Chondrocyte (in vitro differentiated cells): ENCODE measurements around the gene TLCD1. TPM values are rescaled to one million over a fixed set of nuclear protein-coding genes. Genes with fewer than 3 reads are reported as not detected.

Experiments used
- DNase-seq: peaks from one replicate; pipeline ENCODE4 v3.0.0; 2021; ENCODE audit warnings: mixed read lengths, low spot score
- H3K27ac Mint-ChIP-seq: one replicate; pipeline ENCODE4 v1.8.0; 2021; ENCODE audit warnings: mild to moderate bottlenecking, moderate library complexity, mixed read lengths; ENCODE audit not compliant: unreplicated experiment
- H3K27me3 Mint-ChIP-seq: 2 replicates; pipeline ENCODE4 v1.8.0; 2021; ENCODE audit warnings: low read depth, mixed read lengths
- H3K36me3 Mint-ChIP-seq: 2 replicates; pipeline ENCODE4 v1.8.0; 2021; ENCODE audit warnings: low read depth, mixed read lengths
- H3K4me1 Mint-ChIP-seq: 2 replicates; pipeline ENCODE4 v1.8.0; 2021; ENCODE audit warnings: low read depth, mild to moderate bottlenecking, mixed read lengths
- H3K4me3 Mint-ChIP-seq: one replicate; pipeline ENCODE4 v1.8.0; 2021; ENCODE audit warnings: mild to moderate bottlenecking, moderate library complexity, mixed read lengths; ENCODE audit not compliant: unreplicated experiment
- H3K9me3 Mint-ChIP-seq: 2 replicates; pipeline ENCODE4 v1.8.0; 2021; ENCODE audit warnings: low read depth, mixed read lengths
- total RNA-seq: library from RNA; stranded (reverse); gene quantifications from 3 replicates; pipeline ENCODE4 v1.2.1, GENCODE V29; 2021
- TF ChIP-seq, protein P1 (sequence below): fragments of 200-600 bp; sonication (generic); IDR thresholded peaks from 2 replicates; pipeline ENCODE4 v1.5.0; 2021; ENCODE audit warnings: antibody characterized with exemption, mild to moderate bottlenecking, moderate library complexity

Gene TLCD1
- total RNA-seq, 1 donor from 2014 or later = 12.9 TPM

DNA sequence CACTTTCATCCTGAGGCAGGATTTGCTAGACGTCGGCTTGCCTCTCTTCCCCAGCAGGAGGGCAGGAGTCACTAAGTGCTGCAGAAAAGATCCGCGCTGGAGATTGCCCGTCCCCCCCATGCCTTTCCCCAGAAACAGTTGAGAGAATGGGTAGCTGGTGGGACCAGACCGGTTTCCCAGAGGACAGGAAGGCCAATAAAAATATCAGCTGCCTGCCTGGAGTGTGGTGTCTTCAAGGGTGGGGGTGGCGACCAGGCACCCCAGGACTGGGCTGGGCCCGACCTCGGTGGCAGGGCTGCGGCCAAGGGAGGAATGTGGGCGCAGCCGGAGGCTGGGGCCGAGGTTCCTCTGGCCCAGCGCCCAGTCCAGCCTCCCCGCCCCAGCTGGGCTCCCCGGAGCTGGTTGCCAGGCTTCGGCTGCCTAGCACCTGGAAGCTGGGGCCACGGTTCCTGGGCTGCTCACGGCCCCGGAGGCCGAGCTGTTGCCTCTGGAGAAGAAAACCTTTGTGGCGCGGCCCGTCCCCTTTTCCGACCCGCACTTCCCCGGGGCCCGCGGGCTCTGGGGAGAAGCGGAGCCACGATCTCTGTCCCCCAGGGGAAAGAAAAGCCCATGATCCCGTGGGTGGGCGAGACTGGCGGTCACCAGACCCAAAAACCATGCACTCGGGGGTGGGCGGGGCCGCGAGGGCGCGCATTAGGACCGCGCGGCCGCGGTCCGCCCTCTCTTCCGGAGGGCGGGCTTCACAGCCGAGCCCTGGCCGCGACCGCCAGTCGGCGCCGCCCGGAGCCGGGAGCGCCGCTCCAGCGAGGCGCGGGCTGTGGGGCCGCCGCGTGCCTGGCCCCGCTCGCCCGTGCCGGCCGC is 17.4 kb upstream of the TLCD1 start, which contains the start of gene TRAF4:
Gene TRAF4, plus strand, starts transcription at position 769 of the 861 bp plus-strand sequence. CDS start 102 bp downstream, outside the sequence.
- Mint-ChIP-seq H3K4me3 (peak within 1 kb of the TSS; percentile 89), H3K4me1 (peaks cover 27% of the 10 kb centered on the region)

DNA sequence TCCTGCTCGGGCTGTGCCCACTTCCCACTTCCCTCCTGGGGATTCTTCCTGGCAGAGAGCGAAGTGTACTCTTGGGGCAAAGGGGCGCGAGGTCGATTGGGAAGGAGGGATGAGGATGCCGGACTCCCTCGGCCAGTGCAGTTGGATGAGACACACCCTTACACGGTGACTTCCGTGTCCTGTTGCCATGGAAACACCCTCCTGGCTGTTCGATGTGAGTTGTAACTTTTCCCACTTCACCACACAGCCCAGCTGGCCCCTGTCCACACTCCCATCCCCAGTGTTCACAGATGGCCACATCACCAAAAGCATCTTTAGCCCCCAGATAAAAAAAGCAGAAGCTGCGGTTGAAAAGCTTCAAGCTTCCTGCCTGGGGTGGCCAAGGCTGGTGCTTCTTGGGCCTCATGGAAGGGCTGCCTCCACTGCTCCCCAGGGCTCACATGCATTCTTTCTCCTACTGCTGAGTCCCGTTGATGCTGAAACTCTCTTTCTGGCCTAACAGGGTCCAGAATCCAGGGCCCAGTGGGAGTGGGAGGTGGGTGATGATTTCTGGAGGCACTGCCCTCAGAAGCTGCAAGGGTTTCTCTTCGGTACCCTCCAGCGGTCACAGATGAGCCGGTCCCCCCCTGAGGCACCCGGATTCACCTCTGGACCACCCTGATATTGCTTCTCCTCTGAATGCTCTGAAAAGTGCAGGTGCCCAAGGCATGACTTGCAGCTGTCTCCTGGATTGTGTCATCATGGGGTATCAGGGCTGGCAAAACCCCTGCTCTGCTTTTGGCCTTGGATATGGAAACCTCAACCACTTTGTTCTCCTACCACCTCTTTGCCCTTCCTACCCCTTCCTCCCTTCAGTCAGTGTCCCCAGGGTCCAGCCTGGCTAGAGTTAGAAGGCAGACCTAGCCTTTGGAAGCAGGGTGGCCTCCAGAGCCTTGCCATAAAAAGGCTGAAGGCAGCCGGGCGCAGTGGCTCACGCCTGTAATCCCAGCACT is 15.6 kb upstream of the TLCD1 start:
- Mint-ChIP-seq H3K27me3 (no peaks in the 10 kb centered on the region), H3K27ac (no peak overlapping the region), H3K36me3 (no peaks in the 10 kb centered on the region), H3K4me1 (peaks cover 21% of the 10 kb centered on the region), H3K9me3 (no peaks in the 10 kb centered on the region), H3K4me3 (no peak overlapping the region)
- DNase-seq = peak; percentile 77
- TF ChIP-seq, protein P1, sequence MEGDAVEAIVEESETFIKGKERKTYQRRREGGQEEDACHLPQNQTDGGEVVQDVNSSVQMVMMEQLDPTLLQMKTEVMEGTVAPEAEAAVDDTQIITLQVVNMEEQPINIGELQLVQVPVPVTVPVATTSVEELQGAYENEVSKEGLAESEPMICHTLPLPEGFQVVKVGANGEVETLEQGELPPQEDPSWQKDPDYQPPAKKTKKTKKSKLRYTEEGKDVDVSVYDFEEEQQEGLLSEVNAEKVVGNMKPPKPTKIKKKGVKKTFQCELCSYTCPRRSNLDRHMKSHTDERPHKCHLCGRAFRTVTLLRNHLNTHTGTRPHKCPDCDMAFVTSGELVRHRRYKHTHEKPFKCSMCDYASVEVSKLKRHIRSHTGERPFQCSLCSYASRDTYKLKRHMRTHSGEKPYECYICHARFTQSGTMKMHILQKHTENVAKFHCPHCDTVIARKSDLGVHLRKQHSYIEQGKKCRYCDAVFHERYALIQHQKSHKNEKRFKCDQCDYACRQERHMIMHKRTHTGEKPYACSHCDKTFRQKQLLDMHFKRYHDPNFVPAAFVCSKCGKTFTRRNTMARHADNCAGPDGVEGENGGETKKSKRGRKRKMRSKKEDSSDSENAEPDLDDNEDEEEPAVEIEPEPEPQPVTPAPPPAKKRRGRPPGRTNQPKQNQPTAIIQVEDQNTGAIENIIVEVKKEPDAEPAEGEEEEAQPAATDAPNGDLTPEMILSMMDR = no peak

More for the DNA sequence above, 17.4 kb upstream of the TLCD1 start, which contains the start of gene TRAF4:
- TF ChIP-seq, protein P1 = peak; percentile 29
- Mint-ChIP-seq H3K9me3 (no peaks in the 10 kb centered on the region), H3K27me3 (no peaks in the 10 kb centered on the region), H3K27ac (peak within 1 kb of the TSS; percentile 96), H3K36me3 (peaks cover 3% of the 10 kb centered on the region)
- DNase-seq = peak; percentile 95

DNA sequence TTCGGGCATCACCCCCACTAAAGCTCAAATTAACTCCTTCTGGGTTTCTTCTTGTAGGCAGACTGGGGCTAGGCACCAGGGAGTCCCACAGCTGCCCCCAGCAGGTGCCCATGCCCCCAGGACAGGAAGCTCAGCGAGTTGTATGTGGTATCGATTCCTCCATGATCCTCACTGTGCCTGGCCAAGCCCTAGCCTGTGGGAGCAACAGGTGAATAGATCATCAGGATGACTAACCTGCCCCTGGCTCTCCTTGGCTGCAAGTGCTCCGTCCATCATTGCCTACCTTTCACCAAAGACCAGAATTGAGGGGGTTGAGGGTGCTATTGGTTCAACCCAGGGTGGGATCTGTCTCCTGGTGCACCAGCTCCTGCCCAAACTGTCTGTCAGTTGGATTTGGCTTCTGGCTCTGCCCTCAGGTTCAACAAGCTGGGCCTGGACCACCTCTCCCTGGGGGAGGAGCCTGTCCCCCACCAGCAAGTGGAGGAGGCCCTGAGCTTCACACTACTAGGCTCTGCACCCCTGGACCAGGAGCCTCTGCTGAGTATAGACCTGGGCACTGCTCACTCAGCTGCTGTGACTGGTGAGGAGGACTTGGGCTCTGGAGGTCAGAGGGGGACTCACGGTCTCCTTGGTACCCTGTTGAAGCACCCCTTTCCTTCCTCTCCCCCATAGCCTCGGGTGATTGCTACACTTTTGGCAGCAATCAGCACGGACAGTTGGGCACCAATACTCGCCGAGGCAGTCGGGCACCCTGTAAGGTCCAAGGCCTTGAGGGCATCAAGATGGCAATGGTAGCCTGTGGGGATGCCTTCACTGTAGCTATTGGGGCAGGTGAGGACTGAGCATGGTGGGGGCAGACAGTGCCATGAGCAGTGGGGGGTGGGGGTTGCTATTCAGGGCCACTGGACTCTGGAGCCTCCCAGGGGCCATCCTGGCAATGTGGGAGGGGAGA is 14.6 kb upstream of the TLCD1 start:
- H3K4me1 Mint-ChIP-seq = peaks cover 11% of the 10 kb centered on the region
- no peaks in the 10 kb centered on the region for H3K27me3 Mint-ChIP-seq
- DNase-seq = peak; percentile 82
- H3K4me3 Mint-ChIP-seq = no peak overlapping the region
- no peaks in the 10 kb centered on the region for H3K36me3 Mint-ChIP-seq
- H3K9me3 Mint-ChIP-seq = no peaks in the 10 kb centered on the region
- no peak overlapping the region for H3K27ac Mint-ChIP-seq
- TF ChIP-seq, protein P1 = no peak

DNA sequence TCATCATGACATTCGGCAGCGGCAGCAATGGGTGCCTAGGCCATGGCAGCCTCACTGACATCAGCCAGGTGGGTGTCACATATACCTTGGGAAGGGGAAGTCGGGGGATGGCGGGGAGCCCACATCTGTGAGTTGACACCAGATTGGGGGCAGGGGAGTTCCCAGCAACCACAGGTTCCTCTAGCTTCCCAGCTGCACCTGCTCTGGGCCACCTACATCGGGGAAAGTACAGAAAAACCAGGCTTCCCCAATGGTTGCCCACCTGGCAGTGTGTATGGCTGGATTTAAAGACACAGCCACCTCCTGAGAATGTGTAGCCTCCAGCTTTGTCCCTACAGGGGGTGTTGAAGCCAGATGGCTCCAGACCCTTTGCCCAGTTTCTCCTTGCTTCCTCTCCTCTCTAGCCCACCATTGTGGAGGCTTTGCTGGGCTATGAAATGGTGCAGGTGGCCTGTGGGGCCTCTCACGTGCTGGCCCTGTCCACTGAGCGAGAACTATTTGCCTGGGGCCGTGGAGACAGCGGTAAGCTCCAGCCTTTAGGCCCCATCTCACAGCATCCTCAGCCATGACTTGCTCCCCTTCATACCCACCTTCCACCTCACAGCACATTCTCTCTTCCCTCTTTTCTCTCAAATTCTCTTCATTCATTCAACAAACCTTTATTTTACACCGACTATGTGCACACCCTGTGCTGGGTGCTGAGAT is 12.8 kb upstream of the TLCD1 start:
- no peak overlapping the region for H3K4me3 Mint-ChIP-seq
- peaks cover 6% of the 10 kb centered on the region for H3K4me1 Mint-ChIP-seq
- H3K36me3 Mint-ChIP-seq = no peaks in the 10 kb centered on the region
- peak; percentile 77 for DNase-seq
- TF ChIP-seq, protein P1 = no peak
- no peaks in the 10 kb centered on the region for H3K9me3 Mint-ChIP-seq
- no peaks in the 10 kb centered on the region for H3K27me3 Mint-ChIP-seq
- no peak overlapping the region for H3K27ac Mint-ChIP-seq
